Stimulated activated CD4-positive, alpha-beta T cell treated with anti-CD3 and anti-CD28 coated beads, TNF-alpha, amount 100 ng/mL, for 1 hour (primary cell): Measurements from ENCODE around the gene ZSWIM3.
A peak's percentile ranks its signal among the peaks of the same experiment; 100 is the strongest.
"Not testable (repeated sequence)": the region's sequence is repeated elsewhere in the genome, so short reads cannot be mapped to it uniquely, and the experiment has no call there.

ENCODE experiments used
- DNase-seq, 3 donors: peaks; one replicate each; pipeline ENCODE4 v3.0.0-alpha.2; 2020; ENCODE audit warnings: low read depth in 3 of 3, low spot score in 1 of 3

The ZSWIM3 gene

DNA sequence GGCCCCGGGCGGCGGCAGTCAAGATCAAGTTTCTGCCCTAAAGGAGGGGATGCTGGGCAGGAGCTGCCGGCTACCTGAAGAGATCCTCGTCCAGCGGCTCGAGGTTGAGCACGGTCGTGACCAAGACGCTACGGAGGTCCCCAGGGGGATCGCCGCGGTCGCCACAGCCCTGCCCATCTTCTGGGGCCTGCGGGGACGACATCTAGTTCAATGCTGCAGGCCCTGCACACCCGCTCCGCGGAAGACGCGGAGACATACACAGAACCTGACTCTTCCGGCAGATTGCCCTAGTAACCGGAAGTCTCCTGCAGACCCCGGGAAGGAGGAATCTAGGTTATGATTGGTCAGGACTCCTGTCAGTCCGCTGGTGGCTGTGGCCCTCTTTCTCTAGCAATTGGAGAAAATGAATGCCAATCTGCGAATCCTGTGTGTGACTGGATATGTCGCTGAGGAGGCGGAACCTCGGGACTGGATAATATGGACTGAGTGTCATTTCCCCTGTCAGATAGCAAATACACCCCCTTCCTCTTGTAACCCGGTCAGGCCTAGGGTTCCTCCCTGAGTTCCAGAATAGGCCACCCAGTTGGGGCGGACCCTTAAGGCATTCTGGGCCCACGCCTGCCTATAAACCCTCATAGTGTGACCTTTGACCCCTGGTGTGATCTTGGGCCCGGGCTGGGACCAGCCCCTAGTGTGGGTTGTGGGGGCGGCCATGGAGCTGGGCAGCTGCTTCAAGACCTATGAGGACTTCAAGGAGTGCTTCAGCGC lies at the start of gene ZSWIM3, which contains the start of gene ACOT8:
Gene ZSWIM3, plus strand, starts transcription at position 501 of the 768 bp plus-strand sequence. Its CDS starts 212 bp downstream, at position 713.
Gene ACOT8, minus strand, starts transcription at position 279 of the 768 bp plus-strand sequence. Its CDS starts 77 bp downstream, at position 202.
- peak; percentile 60 to 93 (median 87) for DNase-seq

DNA sequence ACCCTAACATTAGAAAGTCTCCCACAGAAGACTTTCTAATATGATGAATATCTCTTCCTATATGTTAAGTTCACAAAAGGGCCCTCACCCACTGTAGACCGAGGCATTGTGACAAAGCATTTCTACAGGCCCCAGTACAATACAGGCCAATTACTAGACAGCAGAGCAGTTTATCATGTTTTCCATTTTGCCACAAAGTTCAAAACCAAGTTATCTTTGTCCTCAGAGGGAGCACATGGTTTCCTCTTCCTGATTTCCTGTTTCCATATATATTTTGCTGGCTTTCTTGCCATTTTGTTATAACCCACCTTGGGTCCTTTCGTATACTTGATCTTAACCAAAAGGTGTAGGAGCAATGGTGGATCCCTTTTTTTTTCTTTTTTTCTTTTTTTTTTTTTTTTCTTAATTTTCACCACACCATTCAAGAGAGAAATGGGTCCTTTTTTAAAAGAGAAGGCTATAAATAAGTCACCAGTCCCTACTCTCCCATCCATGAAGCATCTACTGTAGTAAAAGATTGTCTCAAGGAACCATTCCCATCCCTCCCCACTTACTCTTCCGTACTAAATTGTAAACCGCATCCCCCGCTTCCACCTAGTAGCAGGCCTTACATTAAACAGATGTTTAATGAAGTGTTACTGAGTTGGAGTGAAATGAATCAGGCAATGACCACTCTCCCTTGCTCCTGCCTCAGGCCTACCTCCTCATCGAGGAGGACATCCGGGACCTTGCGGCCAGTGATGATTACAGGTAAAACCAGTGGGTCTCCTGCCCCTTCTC lies 47.0 kb upstream of the ZSWIM3 start:
- DNase-seq, result no peak

DNA sequence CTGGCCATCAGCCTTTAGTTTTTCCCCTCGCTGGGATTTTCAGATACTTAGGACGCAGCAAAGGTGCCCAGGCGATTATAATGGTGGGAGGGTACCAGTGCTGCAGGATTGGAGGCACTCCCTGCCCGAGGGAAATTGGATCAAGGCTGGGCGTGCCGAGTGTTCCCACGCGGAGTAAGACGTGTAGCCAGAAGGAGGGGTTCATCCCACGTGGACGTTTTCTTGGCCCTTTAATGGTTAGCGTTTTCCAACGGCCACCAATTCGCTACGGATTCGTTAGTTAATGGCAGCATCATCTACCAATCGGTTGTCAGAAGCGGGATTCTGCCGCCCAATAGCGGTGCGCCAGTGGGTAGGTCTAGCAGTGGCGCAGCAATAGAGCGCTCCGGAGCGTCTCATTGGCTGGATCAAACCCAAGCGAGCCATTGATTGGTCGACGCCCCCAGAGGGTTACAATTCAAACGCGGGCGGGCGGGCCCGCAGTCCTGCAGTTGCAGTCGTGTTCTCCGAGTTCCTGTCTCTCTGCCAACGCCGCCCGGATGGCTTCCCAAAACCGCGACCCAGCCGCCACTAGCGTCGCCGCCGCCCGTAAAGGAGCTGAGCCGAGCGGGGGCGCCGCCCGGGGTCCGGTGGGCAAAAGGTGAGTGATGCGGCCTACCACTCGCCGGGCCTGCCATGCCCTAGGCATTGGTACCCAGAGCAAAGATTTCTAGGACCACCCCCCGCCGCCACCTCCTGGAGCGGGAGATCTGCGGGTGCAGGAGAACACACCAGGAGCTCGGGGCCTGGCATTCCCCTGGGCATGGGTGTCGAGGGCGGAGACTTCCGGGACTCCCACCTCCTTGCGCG lies 45.0 kb upstream of the ZSWIM3 start, which contains the start of gene UBE2C:
Gene UBE2C, plus strand, starts transcription at position 488 of the 849 bp plus-strand sequence. Its CDS starts 52 bp downstream, at position 540.
- DNase-seq, result peak; percentile 80 to 86 (median 85)

DNA sequence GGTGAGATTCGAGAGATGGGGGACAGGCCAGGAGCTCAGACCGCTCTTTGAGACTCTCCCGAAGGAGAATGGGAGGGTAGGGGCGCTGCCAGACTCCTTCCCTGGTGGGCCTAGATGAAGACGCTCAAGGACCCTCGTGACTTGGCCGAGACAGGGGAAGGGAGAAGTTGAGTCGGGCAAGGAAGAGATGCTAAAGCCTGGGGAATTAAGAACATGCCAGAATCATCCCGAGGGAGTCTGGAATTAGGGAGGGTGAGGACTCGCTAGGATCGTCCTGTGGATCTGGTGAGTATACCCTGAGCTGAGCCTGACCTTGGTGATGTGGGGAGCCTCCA lies 44.4 kb upstream of the ZSWIM3 start:
- DNase-seq, result no peak

DNA sequence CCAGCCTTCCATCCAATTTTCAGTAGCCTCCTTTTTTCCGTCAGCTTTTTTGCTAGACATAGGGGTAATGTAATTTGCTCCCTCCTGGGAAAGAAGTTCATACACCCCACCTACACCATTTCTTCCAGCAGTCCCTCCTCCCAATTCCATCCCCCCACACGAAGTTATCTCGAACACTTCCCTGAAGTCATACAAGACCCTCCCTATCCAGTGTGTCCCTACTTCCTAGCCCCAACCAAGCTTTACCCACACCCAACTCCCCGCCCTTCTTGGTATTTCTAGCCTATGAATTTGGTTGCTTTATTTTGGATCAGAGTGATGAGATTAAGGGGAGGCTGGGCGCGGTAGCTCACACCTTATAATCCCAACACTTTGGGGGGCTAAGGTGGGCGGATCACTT lies 43.9 kb upstream of the ZSWIM3 start:
- no peak for DNase-seq

DNA sequence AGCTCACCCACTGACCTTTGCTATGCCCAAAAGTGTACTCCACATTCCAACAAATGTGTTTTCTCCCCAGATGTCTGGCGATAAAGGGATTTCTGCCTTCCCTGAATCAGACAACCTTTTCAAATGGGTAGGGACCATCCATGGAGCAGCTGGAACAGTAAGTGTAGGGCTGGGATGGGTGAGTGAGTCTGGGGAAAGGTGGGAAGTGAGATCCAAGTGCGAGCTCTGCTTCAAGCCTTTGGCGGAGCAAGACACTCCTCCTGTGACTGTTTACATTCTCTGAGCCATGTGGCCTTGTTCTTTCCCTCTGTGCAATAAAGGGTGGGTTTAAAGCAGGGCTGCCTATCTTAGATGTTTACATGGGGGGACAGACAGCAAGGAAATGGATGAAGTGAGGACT lies 43.1 kb upstream of the ZSWIM3 start:
- no peak for DNase-seq

DNA sequence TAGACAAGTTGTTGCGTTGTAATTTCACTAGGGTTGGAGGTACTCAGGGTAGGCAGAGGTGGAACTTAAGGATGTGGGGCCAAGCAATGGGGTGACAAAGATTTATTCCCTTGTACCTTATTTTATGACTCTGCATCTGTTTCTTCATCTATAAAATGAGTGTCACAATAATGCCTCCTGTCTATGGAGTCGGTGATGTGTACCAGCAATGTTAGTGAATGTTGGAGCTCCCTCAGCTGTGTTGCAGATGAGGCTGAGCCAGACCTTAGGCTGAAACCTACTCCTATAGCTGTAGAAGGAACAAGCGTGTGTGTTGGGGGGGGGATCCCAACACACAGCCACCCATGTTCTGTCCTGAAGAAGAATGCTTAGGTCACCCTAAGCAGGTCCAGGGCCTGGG lies 40.5 kb upstream of the ZSWIM3 start:
- no peak for DNase-seq

DNA sequence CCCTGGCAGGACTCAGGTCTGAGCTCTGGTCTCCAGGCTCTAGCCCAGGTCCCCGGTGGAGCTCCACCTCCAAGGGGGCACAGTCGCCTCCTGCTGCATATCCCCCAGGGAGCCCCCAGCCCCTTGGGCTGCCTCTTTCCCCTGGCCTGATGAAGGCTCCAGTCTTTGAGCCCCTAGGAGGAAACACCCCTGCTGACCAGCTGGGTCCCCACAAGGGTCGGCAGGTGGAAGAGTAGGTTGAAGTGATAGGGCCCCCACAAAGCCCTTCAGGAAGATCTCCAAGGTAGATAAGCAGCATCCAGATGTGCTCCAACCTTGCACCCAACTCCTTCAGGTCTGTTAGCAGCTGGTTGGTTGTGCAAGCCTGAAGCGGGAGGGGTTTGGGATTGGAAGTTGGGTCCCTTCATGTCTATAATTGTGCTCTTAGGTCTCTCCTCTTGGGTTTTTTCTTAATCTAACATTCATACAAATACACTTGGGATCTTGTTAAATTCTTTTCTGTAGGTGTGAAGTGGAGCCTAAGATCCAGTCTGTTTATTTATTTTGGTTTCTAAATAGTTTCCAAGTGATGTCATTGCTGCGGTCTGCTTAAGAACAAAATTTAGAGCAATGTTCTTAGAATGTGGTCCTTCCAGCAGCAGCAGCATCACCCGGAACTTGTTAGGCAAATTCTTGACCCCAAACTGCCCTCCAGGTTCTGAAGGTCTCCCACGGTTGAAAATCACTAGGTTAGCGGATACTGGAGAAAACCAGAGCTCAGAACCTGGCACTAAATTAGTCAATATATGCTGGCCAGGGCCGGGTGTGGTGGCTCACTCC lies 39.8 kb upstream of the ZSWIM3 start:
- DNase-seq, result no peak

DNA sequence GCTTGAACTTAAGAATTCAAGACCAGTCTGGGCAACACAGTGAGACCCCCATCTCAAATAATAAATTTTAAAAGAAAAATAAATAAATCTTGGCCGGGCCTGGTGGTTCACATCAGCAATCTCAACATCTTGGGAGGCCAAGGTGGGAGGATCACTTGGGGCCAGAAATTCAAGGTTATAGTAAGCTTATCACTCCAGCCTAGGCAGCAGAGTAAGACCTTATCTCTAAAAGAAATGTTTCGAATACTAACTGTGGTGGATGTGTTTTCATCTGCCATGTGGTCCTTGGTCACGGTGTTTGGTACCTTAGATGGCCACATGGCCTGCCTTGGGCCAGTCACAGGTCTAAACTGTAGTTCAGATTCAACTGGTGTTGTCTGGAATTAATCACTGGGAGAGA lies 39.2 kb upstream of the ZSWIM3 start:
- no peak for DNase-seq

DNA sequence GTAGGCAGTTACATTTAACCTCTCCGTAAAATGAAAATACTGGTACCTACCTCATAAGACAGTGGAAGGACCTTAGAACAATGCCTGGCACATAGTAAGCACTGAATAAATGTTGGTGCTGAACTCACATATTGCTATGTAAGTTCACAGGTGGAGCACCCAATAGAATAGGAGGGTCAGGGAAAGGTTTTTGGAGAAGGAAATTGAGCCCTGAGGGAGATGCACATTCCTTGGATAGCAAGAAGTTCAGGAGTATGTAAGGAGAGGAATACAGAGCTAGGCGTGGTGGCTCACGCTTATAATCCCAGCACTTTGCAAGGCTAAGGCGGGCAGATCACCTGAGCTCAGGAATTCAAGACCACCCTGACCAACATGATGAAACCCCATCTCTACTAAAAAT lies 37.9 kb upstream of the ZSWIM3 start:
- DNase-seq, result no peak

DNA sequence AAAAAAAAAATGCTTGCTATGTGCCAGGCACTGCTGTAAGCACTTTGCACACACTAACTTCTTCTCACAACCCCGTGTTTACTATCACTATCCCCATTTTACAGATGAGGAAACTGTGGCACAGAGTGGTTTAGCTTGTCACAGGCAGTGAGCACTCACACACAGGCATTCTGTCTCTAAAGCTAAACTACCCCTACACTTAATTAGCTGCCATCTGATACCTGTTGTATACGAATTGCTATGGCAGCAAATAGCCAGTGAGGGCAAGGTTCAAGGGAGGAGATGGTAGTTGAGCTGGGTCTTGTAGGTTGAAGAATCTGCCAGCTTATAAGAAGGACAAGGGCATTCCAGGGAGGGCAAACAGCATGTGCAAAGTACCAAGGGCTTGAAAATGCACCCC lies 35.5 kb upstream of the ZSWIM3 start:
- DNase-seq, result no peak

DNA sequence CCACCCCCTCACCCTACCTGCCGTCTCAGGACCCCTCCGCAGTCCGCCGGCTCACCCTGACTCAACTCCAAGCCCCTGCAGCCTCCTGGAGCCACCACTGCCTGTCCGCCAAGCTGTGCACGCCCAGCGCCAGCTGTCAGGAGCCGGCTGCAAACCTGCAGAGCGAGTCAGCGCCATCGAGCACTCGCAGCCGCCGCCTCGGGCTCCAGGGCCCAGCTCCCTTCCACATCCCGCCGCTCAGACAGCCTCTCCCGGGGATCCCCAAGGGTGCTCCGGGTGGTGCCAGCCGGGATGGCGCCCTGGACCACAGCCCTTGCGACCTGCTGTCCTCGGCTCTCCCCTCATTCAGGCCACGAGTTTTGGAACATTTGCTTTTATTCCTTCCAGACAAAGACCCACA lies 34.6 kb upstream of the ZSWIM3 start:
- DNase-seq, result no peak

DNA sequence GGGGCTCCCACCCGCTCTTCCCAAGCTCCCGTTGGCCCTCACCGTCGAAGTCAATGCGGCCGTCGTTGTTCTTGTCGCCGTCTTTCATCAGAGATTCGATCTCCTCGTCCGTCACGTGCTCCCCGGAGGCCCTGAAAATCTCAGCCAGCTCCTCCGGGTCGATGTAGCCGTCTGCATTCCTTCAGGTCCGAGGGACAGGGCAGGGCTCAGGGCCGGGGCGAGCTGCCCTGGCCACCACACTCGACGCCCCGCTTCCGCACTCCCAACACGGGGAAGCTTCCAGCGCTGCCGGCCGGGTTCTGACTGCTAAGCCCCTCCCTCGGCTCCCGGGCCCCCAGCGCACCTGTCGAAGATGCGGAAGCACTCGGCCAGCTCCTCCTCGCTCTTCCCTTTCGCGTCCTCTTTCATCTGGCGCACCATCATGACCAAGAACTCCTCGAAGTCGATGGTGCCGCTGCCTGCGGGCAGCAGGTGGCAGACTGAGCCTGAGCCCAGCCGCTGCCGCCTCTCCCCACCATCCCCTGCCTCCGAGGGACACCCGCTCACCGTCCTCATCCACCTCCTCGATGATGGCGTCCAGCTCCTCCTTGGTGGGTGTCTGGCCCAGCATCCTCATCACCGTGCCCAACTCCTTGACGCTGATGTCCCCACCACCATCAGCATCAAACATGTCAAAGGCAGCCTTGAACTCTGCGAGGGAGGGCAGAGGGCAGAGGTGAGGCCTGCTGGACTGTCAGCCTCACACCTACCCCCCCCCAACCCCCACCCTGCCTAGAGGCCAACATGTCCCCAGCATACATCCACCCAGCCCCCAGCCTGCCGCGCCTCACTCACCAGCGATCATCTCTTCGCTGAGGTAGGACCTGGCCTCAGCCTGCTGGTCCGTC lies 33.2 kb upstream of the ZSWIM3 start:
- peak in 2 of 3 donors; percentile 11 to 24 for DNase-seq

DNA sequence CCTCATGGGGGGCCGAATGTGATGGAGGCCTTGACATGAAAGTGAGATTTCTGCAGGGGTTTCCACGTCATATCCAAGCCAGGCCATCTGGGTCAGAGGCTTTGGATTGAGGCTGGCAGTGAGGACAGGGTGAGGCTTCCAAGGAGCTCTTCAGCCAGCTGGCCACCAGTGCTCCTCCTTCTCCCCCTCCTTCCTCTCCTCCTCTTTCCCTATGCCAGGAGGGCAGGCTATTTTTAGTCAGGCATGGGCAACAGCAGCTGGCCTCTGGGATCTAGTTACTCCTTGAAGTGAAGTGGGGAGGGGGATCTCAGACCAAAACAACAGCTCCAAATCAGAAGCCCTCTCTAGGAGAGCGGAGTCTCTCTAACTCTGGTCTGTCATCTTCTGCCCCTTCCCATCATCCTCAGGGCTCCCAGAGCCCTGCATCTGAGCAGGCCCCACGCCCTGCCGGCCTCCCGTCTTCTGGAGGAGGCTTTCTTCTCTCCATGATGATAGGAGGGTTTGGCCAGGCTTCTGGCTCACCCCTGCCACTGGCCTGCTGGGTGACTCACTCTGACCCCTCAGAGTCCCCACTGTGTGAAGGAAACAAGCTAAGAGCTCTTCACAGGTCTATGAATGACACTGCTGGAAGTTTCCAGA lies 30.9 kb upstream of the ZSWIM3 start:
- no peak for DNase-seq

DNA sequence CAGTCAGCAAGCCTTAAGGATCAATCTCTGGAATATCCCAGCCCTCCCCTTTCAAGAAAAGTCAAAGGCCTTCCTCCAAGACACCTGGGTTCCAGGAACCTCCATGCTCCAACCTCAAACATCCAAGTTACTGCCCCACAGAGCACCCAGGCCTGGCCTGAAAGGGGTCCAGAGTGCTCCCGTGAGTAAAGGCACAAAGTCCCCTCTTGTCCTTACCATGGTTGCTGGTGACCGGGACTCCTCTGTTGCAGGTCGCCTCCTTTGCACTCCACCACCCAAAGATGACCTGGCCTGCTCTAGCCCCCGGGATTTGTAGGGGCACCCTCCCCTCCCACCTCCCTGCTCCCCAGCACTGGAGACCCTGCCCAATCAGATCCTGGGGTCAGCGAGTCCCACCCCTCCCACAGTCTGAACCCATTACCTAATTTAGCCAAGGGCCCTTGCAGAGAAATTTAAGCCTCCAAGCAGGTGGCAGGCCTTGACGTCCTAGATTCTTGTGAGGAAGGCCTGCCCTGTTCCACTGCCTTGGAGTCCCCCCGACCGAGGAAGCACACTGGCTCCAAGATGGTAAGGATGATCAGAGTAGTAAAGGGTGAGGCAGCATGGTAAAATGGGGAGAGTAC lies 30.3 kb upstream of the ZSWIM3 start, which contains the start of gene TNNC2:
Gene TNNC2, minus strand, starts transcription at position 283 of the 623 bp plus-strand sequence. Its CDS starts 64 bp downstream, at position 219.
- no peak for DNase-seq

DNA sequence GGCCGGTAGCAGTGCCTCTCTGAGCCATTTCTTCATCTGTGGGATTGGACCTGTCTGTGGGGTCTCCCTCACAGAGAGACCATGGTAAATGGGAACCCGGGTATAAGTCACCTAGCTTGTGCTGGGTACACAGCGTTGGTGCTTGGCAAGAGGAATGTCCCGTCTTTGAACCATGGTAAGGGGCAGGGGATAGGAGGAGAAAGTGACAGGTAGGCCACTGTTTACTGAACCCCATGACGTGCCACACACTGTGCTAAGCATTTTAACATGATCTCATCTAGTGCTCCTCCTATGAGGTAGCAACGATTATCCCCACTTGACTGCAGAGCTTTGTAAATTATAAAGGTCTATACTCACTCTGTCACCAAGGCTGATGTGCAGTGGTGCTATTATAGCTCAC lies 29.7 kb upstream of the ZSWIM3 start:
- no peak for DNase-seq

DNA sequence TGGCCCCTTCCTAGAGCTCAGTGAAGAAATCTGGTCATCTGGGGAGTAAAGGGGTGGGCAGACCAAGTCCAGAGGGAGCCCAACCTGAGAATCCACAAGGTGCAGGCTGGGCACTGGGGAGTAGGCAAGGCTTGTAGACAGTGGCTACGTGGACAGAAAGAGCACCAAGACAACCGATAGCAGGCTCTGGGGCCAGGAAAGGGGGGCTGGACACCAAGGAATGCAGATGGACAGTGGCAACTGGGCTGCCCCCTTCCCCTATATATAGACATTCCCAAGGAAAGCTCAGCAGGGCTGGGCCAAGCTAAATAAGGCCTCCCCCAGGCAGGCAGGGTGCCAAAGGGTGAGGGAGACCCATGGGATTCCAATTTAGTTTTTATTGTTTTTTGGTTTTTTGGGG lies 28.8 kb upstream of the ZSWIM3 start:
- DNase-seq, result no peak

DNA sequence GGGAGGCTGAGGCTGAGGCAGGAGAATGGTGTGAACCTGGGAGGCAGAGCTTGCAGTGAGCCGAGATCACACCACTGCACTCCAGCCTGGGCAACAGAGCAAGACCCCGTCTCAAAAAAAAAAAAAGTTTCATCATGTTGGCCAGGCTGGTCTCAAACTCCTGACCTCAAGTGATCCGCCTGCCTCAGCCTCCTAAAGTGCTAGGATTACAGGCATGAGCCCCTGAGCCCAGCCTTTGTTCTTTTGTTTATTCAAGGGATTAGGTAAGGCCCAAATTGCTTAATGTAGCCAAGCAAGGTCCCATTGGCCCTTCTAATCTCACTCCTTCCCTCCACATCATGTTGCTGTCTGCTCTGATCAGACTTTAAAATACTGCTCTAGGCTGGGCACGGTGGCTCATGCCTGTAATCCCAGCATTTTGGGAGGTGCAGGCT lies 27.7 kb upstream of the ZSWIM3 start:
- DNase-seq, result not testable (repeated sequence)
